Measurements from ENCODE around the gene RNF212.

DNA sequence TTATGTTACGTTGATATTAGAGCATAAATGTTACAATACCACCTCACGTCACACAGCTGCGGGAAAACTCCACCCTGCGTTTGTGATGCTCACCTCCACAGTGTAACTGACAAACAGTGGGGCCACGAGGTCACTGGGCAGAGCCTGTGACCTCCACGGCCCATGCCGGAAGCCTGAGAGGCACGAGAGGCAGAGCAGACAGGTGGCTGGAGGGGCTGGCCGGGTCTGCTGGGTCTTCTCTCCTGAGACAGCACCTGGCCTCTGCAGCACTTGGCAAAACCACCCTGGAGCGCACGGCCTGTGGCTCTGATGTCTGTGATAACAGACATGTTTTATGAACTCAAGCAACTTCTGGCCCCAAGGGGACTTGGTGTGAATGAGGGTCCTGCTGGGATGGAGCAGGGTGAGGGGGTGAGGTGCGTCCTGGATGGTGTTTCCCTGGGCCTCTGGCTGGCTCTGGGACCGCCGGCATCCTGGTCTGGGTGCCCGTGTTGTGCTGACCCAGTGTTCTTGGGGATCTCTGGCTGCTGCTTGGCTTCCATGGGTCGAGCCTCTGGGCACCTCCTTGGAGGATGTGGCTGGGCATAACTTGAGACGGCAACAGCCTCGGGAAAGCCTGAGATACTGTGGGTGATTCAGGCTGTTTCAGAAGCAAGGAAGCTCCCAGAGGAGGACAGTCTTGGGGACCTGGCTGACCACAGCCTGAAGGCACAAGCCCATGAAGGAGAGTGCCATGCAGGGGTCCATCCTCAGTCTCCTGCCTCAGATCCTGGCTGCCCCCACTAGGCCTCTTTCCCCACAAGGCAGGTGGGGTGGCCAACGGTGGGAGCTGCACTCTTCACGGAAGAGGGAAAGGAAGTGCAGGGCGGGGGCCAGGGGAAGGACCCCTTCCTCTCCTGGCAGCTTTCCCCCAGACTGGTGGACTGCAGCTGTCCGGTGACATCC is 19.7 kb downstream of the RNF212 start:
- TF ChIP-seq, protein P1, sequence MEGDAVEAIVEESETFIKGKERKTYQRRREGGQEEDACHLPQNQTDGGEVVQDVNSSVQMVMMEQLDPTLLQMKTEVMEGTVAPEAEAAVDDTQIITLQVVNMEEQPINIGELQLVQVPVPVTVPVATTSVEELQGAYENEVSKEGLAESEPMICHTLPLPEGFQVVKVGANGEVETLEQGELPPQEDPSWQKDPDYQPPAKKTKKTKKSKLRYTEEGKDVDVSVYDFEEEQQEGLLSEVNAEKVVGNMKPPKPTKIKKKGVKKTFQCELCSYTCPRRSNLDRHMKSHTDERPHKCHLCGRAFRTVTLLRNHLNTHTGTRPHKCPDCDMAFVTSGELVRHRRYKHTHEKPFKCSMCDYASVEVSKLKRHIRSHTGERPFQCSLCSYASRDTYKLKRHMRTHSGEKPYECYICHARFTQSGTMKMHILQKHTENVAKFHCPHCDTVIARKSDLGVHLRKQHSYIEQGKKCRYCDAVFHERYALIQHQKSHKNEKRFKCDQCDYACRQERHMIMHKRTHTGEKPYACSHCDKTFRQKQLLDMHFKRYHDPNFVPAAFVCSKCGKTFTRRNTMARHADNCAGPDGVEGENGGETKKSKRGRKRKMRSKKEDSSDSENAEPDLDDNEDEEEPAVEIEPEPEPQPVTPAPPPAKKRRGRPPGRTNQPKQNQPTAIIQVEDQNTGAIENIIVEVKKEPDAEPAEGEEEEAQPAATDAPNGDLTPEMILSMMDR (IDR thresholded peaks at IDR 0.05), result no peak
- no peak for TF ChIP-seq POLR2A (IDR thresholded peaks at IDR 0.05)
- TF ChIP-seq POLR2AphosphoS5 (IDR thresholded peaks at IDR 0.05), result no peak
